GM21529 (cell line): Measurements from ENCODE around the gene SEPTIN5.
"Not testable (repeated sequence)": the region's sequence is repeated elsewhere in the genome, so short reads cannot be mapped to it uniquely, and the experiment has no call there.

ENCODE experiments used
- ATAC-seq: cut with Tn5 transposase; IDR thresholded peaks from one replicate; pipeline ENCODE4 v1.9.1; 2021; ENCODE audit not compliant: unreplicated experiment

The SEPTIN5 gene

GRCh38 chr22:19714312-19715187 lies at the start of gene SEPTIN5:
TSS of gene SEPTIN5 (plus strand) at chr22:19714503. CDS start at chr22:19714589, 86 bp downstream.
- no peak for ATAC-seq

GRCh38 chr22:19664951-19665783 lies 49.1 kb upstream of the SEPTIN5 start:
- no peak for ATAC-seq

DNA sequence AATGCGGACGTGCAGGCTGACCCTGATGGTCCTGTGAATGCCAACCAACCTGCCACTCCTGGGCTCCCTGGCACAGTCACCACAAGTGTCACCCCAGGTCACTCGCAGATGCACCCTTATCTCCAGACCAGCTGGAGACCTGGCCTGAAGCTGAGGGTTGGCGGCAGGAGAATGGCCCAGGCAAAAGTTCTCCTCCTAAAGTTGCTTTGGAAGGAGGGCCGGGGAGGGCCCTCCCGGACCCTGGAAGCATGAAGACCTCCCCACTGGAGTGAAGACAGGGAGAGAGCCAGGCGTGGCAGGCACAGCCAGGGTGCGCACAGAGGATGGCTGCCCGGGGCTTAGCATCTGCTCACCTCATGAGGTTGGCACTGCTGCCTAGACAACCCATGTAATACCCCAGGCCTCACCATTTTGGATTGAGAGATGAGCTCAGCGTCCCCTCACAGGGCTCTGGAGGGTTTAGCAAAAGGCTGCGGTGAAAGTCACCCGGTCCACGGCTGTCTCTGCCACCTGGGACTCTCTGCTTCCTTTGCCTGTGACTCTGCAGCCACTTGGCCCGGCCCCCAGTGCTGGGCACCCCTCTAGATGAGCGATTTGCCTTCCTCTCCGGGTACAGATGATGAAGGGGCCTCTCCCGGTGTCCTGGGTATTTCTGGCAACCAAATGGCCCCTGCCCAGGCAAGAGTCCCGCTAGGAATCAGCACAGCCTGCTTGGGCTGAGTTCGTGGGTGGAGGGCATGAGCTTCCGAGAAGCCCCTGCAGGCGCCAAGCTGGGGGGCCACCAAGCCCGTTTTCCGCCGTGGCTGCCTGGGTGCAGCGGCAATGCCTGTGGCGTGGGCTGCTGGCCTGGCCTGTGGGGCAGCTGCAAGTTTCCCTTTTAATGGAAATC lies 48.3 kb upstream of the SEPTIN5 start:
- ATAC-seq: no peak

GRCh38 chr22:19666673-19667593 lies 47.4 kb upstream of the SEPTIN5 start:
- ATAC-seq: no peak

- no peak for ATAC-seq
These were observed 46.2 kb upstream of the SEPTIN5 start for GRCh38 chr22:19667872-19668740.

- ATAC-seq: no peak
These were observed 45.6 kb upstream of the SEPTIN5 start for GRCh38 chr22:19668748-19669147.

GRCh38 chr22:19669570-19669969 lies 44.7 kb upstream of the SEPTIN5 start:
- ATAC-seq: no peak

DNA sequence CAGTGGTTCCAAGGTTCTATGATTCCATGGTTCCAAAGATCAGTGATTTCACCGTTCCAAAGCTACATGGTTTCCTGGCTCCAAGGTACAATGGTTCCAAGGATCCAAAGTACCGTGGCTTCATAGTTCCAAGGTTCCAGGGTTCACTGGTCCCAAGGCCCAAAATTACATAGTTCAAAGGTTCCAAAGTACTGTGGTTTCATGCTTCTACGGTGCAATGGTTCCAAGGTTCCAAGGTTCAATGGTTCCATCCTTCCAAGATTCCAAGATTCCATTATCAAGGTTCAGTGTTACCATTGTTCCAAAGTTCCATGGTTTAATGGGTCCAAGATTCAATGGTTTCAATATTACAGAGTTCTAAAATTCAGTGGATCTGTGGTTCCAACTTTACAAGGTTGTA lies 43.0 kb upstream of the SEPTIN5 start:
- ATAC-seq: no peak

- ATAC-seq: no peak
These were observed 42.1 kb upstream of the SEPTIN5 start for GRCh38 chr22:19672054-19672776.

DNA sequence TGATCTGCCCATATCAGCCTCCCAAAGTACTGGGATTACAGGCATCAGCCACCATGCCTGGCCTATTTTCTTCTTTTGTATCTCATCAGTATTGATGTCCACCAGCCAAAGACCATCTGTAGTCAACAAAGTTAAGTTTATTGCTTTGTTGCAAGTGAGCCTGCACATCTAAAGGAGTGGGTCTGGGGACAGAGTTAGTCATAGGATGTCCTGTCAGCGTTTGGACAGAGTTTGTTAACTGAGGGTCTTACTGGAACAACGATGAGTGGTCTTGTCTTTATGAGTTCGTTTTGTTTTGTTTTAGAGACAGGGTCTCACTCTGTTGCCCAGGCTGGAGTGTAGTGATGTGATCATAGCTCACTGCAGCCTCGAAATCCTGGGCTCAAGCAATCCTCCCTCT lies 40.6 kb upstream of the SEPTIN5 start:
- no peak for ATAC-seq

DNA sequence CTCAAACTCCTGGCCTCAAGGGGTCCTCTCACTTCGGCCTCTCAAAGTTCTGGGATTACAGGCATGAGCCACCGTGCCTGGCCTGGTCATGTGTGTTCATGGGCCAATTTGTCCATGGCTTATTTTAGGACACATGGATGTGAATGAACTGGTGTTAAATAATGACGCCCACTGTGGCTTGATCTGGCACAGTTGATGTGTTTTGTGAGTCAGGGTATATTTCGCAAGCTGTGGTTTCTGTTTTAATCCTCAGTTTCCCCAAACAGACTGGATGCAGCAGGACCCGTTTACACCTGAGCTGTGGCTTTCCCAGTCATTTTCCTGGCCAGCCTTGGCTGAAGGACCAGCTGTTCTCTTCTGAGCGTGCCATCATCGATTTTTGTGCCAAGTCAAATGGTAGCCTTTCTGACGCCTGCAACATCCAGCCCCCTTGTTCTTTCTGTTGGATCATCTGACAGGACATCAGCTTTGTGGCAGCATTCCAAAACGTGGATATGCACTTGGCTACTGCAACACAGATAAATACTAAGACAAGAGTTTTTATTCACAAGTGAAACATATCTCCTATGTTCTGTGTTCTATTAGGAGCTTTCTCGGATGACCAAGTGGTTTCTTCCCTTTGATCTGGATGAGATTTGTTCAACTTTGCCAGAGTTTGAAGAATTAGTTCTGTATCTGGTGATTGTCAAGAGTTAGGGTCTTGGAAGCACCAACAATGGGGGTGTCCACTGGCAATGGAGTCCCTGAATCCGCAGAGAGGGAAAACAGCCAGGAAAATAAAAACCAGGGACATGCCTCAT lies 40.0 kb upstream of the SEPTIN5 start:
- no peak for ATAC-seq

DNA sequence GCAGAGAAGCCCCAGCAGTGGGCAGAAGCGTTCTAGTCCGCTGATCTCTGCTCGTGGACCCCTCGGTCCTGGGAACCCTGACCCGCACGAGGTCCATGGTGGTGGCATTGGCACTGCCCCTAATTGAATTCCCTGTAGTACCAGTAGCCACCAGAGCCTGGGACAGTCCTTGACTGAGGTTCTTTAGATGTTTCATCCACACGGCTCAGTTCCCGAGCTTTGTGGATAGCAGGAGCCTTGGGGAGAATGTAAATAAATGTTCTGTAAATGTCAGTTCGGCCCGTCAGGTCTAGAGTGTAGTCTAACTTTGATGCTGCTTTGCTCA lies 39.4 kb upstream of the SEPTIN5 start:
- ATAC-seq: no peak

GRCh38 chr22:19675428-19675827 lies 38.9 kb upstream of the SEPTIN5 start:
- no peak for ATAC-seq

DNA sequence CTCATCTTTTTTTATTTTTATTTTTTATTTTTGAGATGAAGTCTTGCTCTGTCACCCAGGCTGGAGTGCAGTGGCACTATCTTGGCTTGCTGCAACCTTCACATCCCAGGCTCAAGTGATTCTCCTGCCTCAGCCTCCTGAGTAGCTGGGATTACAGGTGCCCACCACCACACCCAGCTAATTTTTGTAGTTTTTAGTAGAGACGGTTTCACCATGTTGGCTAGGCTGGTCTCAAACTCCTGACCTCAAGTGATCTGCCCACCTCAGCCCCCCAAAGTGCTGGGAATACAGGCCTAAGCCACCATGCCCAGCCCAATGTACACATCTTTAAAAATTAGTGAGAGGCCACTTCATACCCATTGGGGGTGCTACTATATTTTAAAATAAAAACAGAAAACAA lies 37.9 kb upstream of the SEPTIN5 start:
- not testable (repeated sequence) for ATAC-seq

DNA sequence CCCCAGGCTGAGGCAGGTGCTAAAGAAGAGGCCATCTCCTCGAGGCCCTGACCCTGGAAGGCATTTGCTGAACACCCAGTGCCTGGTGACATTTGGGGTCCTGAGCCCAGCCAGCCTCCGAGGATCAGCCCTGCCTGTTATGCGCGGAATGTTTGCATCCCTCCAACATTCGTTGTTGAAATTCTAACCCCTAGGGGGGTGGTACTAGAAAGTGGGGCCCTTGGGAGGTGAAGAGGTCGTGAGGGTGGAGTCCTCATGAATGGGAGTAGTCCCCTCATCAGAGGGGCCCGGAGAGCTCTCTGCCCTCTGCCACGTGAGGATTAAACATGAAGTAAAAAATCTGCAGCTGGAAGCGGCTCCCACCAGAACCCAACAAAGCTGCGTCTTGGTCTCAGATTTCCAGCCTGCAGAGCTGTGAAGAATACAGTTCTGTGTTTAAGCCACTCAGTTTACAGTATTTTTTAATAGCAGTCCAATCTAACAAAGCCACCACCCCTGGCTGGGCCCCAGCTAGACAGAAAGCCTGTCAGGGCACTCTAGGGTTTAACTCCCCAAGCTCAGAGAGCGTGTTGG lies 35.3 kb upstream of the SEPTIN5 start:
- ATAC-seq: no peak

- no peak for ATAC-seq
These were observed 34.7 kb upstream of the SEPTIN5 start for GRCh38 chr22:19679522-19680101.

GRCh38 chr22:19680287-19680881 lies 33.9 kb upstream of the SEPTIN5 start:
- ATAC-seq: no peak
